IMR-90 (cell line): Measurements from ENCODE around the gene GTF3C4. TPM values are rescaled to one million over a fixed set of nuclear protein-coding genes. Genes with fewer than 3 reads are reported as not detected.

Experiments used
- ATAC-seq: fragments of 200-7000 bp; cut with Tn5 transposase; 2 replicates; pipeline ENCODE4 v1.9.1; 2020; ENCODE audit warnings: low read depth, mild to moderate bottlenecking, moderate library complexity
- BruUV-seq: library from RNA; stranded (reverse); fragments of 400-500 nt; replicated peaks from 2 replicates; lab custom pipeline; 2021; lab: Mats Ljungman, UMichigan
- CTCF ChIA-PET: fragments of 300-600 bp; formaldehyde crosslinking; extraction: SDS; loops from one replicate; lab custom pipeline; 2021; ENCODE audit warnings: antibody characterized with exemption; lab: Yijun Ruan, JAX
- POLR2A ChIA-PET: fragments of 300-600 bp; sonication (Branson Sonifier 250); formaldehyde crosslinking; loops from one replicate; lab custom pipeline; 2022; ENCODE audit warnings: antibody characterized with exemption; ENCODE audit not compliant: unreplicated experiment; lab: Charles Lee
- DNase-seq: peaks from one replicate; pipeline ENCODE4 v3.0.0; 2013
- H2AFZ ChIP-seq: replicated peaks from 2 replicates; pipeline ENCODE3; 2013; ENCODE audit warnings: low read length, mild to moderate bottlenecking; ENCODE audit not compliant: poor library complexity
- H2AK5ac ChIP-seq: 2 replicates; pipeline ENCODE4 v1.6.1; 2013; ENCODE audit warnings: low read depth, low read length, inconsistent platforms
- H2AK9ac ChIP-seq: replicated peaks from 2 replicates; pipeline ENCODE3; 2013; ENCODE audit warnings: mild to moderate bottlenecking, low read depth, low read length, moderate library complexity; ENCODE audit not compliant: poor library complexity
- H2BK120ac ChIP-seq: 2 replicates; pipeline ENCODE4 v1.6.1; 2013; ENCODE audit warnings: low read depth, low read length, inconsistent platforms
- H2BK15ac ChIP-seq: 3 replicates; pipeline ENCODE4 v1.6.1; 2013; ENCODE audit warnings: low read depth, low read length, inconsistent platforms
- H2BK20ac ChIP-seq: 2 replicates; pipeline ENCODE4 v1.6.1; 2013; ENCODE audit warnings: low read depth, mild to moderate bottlenecking, inconsistent platforms, low read length, moderate library complexity
- H2BK5ac ChIP-seq: 2 replicates; pipeline ENCODE4 v1.6.1; 2013; ENCODE audit warnings: mild to moderate bottlenecking, low read depth, low read length, inconsistent platforms; ENCODE audit not compliant: poor library complexity, severe bottlenecking
- H3K14ac ChIP-seq: replicated peaks from 2 replicates; pipeline ENCODE4 v1.6.1; 2013; ENCODE audit warnings: low read depth, low read length, inconsistent platforms
- H3K18ac ChIP-seq: 2 replicates; pipeline ENCODE4 v1.6.1; 2013; ENCODE audit warnings: low read depth, low read length, control low read depth
- H3K23ac ChIP-seq: 2 replicates; pipeline ENCODE4 v1.6.1; 2013; ENCODE audit warnings: low read depth, low read length, inconsistent platforms
- H3K27ac ChIP-seq: 2 replicates; pipeline ENCODE4 v1.5.1; 2013; ENCODE audit warnings: mild to moderate bottlenecking, control low read depth, low read length; ENCODE audit not compliant: insufficient read depth
- H3K27me3 ChIP-seq: 2 replicates; pipeline ENCODE4 v1.6.1; 2013; ENCODE audit warnings: low read length; ENCODE audit not compliant: control insufficient read depth, insufficient read depth
- H3K36me3 ChIP-seq: 2 replicates; pipeline ENCODE4 v1.6.1; 2013; ENCODE audit warnings: low read length, mixed read lengths; ENCODE audit not compliant: control insufficient read depth, insufficient read depth
- H3K4ac ChIP-seq: 2 replicates; pipeline ENCODE4 v1.6.1; 2013; ENCODE audit warnings: low read depth, low read length, inconsistent platforms
- H3K4me1 ChIP-seq: 2 replicates; pipeline ENCODE4 v1.6.1; 2013; ENCODE audit warnings: low read length, mixed read lengths; ENCODE audit not compliant: control insufficient read depth, insufficient read depth
- H3K4me2 ChIP-seq: 2 replicates; pipeline ENCODE4 v1.6.1; 2013; ENCODE audit warnings: low read depth, mild to moderate bottlenecking, control low read depth, low read length, moderate library complexity
- H3K4me3 ChIP-seq: 2 replicates; pipeline ENCODE4 v1.5.1; 2013; ENCODE audit warnings: low read depth, mild to moderate bottlenecking, control low read depth, low read length, moderate library complexity; ENCODE audit not compliant: insufficient read depth
- H3K56ac ChIP-seq: 2 replicates; pipeline ENCODE4 v1.6.1; 2013; ENCODE audit warnings: low read length, inconsistent platforms; ENCODE audit not compliant: insufficient read depth; ENCODE audit errors: extremely low read depth
- H3K79me1 ChIP-seq, 2 experiments: 2 replicates each; pipeline ENCODE4 v1.6.1; 2013; ENCODE audit warnings: low read length in 2 of 2, inconsistent platforms in 1 of 2, low read depth in 1 of 2
- H3K9ac ChIP-seq: 2 replicates; pipeline ENCODE4 v1.6.1; 2013; ENCODE audit warnings: low read depth, low read length, control low read depth
- H3K9me1 ChIP-seq: 2 replicates; pipeline ENCODE4 v1.6.1; 2013; ENCODE audit warnings: low read length, inconsistent platforms; ENCODE audit not compliant: insufficient read depth
- H3K9me3 ChIP-seq: 2 replicates; pipeline ENCODE4 v1.6.1; 2013; ENCODE audit warnings: low read length; ENCODE audit not compliant: control insufficient read depth, insufficient read depth
- H4K20me1 ChIP-seq: 2 replicates; pipeline ENCODE4 v1.6.1; 2013; ENCODE audit warnings: low read length, inconsistent platforms; ENCODE audit not compliant: insufficient read depth
- H4K5ac ChIP-seq: 2 replicates; pipeline ENCODE4 v1.6.1; 2013; ENCODE audit warnings: mild to moderate bottlenecking, low read depth, low read length, control low read depth
- H4K8ac ChIP-seq, 2 experiments: 2 replicates each; pipeline ENCODE4 v1.6.1; 2013; ENCODE audit warnings: low read depth in 2 of 2, low read length in 2 of 2, control low read depth in 1 of 2, inconsistent platforms in 1 of 2
- H4K91ac ChIP-seq: 2 replicates; pipeline ENCODE4 v1.6.1; 2013; ENCODE audit warnings: low read depth, low read length, inconsistent platforms; ENCODE audit not compliant: insufficient read depth
- RFX5 ChIP-seq: IDR thresholded peaks from 2 replicates; pipeline ENCODE4 v1.8.0; 2012; ENCODE audit warnings: low read depth, mild to moderate bottlenecking, low read length, moderate library complexity
- WGBS, 2 experiments: methylation state at CpG; one replicate each; pipeline versions ENCODE4 v1.1.5 to v1.1.7; 2013; ENCODE audit warnings: missing lambda C conversion rate in 2 of 2; ENCODE audit not compliant: insufficient read length in 1 of 2; ENCODE audit errors: extremely low coverage in 2 of 2; 5-methylcytosine and 5-hydroxymethylcytosine counted together
- dilution Hi-C: fragments of 300-500 bp; cut with HindIII; formaldehyde crosslinking; loops from one replicate; pipeline ENCODE4 v1.14.3; 2018; ENCODE audit warnings: low sequenced_read_pairs; ENCODE audit not compliant: unreplicated experiment
- in situ Hi-C: fragments of 300-500 bp; cut with MboI; formaldehyde crosslinking; loops from 3 replicates; pipeline ENCODE4 v1.14.3; 2019; ENCODE audit warnings: low sequenced_read_pairs, inconsistent platforms, mixed read lengths
- intact Hi-C: fragments of 100-400 bp; cut with micrococcal nuclease; formaldehyde crosslinking; loops from 2 replicates; pipeline ENCODE4 v1.10.0; 2022
- polyA plus RNA-seq, 3 experiments: library from polyadenylated mRNA; depleted of rRNA; stranded (reverse); fragments of >200 nt; gene quantifications; 2 replicates each; pipeline ENCODE4 v1.2.3, GENCODE V29; 2012; ENCODE audit warnings: low replicate concordance in 1 of 3
- total RNA-seq: library from RNA; depleted of rRNA; stranded (reverse); fragments of >200 nt; gene quantifications from 2 replicates; pipeline ENCODE4 v1.2.3, GENCODE V29; 2012
- TF ChIP-seq, protein P1 (sequence below): conservative IDR thresholded peaks from 2 replicates; pipeline ENCODE4 v1.5.1; 2012; ENCODE audit warnings: mild to moderate bottlenecking, low read depth, low read length, improper control_type of control experiment

GTF3C4 gene
- total and polyA plus RNA-seq, 2 of the 4 experiments (the other 2 are of a cell fraction), result 4.7 to 16.5 TPM

DNA sequence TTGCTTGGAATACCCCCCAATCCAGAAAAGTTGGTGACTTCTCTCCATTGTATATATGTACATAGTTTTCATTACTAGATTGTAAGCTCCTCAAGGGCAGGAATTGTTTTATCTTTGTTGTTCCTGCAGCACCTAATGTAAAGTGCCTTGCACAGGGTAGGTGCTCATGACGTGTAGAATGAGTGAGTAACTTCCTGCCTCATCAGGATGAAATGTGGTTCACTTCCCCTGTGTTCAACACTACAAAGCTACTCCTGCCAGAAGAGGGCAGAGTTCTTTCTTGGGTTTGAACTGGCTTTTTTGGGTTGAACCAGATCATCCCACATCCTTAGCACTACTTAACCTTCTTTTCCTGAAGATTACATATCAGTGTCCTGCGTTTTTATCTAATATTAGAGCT, 23.9 kb downstream of the GTF3C4 start:
- H3K23ac ChIP-seq, result no peak overlapping the region
- no CpG with 5 or more reads among the region's 2 CpGs for WGBS, 2 experiments
- H3K18ac ChIP-seq, result no peak overlapping the region
- CTCF ChIA-PET, result interaction anchor here (1.0 kb wide), 1 partner anchor 13 kb away, joined by 4 read pairs; no protein-coding TSS in a partner anchor
- dilution Hi-C loops, result no loop called here
- H3K27ac ChIP-seq, result no peak overlapping the region
- POLR2A ChIA-PET, result no interaction called here
- peaks cover 4% of the 10 kb centered on the region for H3K9me3 ChIP-seq
- no peak overlapping the region for H3K4ac ChIP-seq
- no peak overlapping the region for H4K91ac ChIP-seq
- no peak overlapping the region for H3K4me3 ChIP-seq
- H3K56ac ChIP-seq, result no peak overlapping the region
- H2BK15ac ChIP-seq, result no peak overlapping the region
- H3K4me1 ChIP-seq, result no peaks in the 10 kb centered on the region
- no peak overlapping the region for H2AK9ac ChIP-seq
- TF ChIP-seq RFX5, result no peak
- TF ChIP-seq, protein P1, sequence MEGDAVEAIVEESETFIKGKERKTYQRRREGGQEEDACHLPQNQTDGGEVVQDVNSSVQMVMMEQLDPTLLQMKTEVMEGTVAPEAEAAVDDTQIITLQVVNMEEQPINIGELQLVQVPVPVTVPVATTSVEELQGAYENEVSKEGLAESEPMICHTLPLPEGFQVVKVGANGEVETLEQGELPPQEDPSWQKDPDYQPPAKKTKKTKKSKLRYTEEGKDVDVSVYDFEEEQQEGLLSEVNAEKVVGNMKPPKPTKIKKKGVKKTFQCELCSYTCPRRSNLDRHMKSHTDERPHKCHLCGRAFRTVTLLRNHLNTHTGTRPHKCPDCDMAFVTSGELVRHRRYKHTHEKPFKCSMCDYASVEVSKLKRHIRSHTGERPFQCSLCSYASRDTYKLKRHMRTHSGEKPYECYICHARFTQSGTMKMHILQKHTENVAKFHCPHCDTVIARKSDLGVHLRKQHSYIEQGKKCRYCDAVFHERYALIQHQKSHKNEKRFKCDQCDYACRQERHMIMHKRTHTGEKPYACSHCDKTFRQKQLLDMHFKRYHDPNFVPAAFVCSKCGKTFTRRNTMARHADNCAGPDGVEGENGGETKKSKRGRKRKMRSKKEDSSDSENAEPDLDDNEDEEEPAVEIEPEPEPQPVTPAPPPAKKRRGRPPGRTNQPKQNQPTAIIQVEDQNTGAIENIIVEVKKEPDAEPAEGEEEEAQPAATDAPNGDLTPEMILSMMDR, result peak; percentile 15; the same call in 1 of the 2 replicates
- H2AK5ac ChIP-seq, result no peak overlapping the region
- no peak overlapping the region for H2BK20ac ChIP-seq
- H4K20me1 ChIP-seq, result peaks cover 5% of the 10 kb centered on the region; the same call in 1 of the 2 replicates
- BruUV-seq, result no TSS peak
- H2BK120ac ChIP-seq, result no peak overlapping the region
- ATAC-seq, result no peak; the same call in 1 of the 2 replicates
- intact Hi-C loops, result loop anchor here (2.0 kb wide), 1 partner anchor 41 kb away; no protein-coding TSS in a partner anchor
- H3K9ac ChIP-seq, result no peak overlapping the region
- H3K14ac ChIP-seq, result no peak overlapping the region
- no peak overlapping the region for H4K5ac ChIP-seq
- H2AFZ ChIP-seq, result no peak overlapping the region
- peak; percentile 25 for DNase-seq
- no peaks in the 10 kb centered on the region; the same call in 1 of the 2 replicates for H3K9me1 ChIP-seq
- H3K27me3 ChIP-seq, result no peaks in the 10 kb centered on the region
- H3K4me2 ChIP-seq, result no peak overlapping the region
- peaks cover 19% of the 10 kb centered on the region for H3K36me3 ChIP-seq
- no peak overlapping the region for H4K8ac ChIP-seq
- no peak overlapping the region for H2BK5ac ChIP-seq
- no peaks in the 10 kb centered on the region; a peak in 1 of 4 replicates for H3K79me1 ChIP-seq
- in situ Hi-C loops, result no loop called here
